ENCODE measurements around the gene RUNX3. TPM values are rescaled to one million over a fixed set of nuclear protein-coding genes. Genes with fewer than 3 reads are reported as not detected.

RUNX3 gene
- total RNA-seq, 1 donor from 2014 or later: 153 TPM

GRCh38 chr1:24913274-24913604 is 16.8 kb downstream of the RUNX3 start:
- Mint-ChIP-seq H3K27ac (no peak overlapping the region), H3K9me3 (no peaks in the 10 kb centered on the region), H3K4me3 (no peak overlapping the region), H3K27me3 (no peaks in the 10 kb centered on the region), H3K36me3 (ENCODE audit: low read depth) (peaks cover 90% of the 10 kb centered on the region), H3K4me1 (peaks cover 28% of the 10 kb centered on the region)
- CTCF ChIA-PET: interaction anchor here (0.9 to 1.8 kb wide), 3 partner anchors 65 to 224 kb away, joined by 3 to 10 read pairs (median 4); no protein-coding TSS in a partner anchor
- intact Hi-C loops (cut with micrococcal nuclease): no loop called here
- POLR2A ChIA-PET: interaction anchor here (1.2 to 1.7 kb wide), 3 partner anchors 11 to 65 kb away, joined by 5 to 8 read pairs (median 5); partner anchors contain the start of gene RUNX3
- no peak for TF ChIP-seq CTCF (IDR thresholded peaks at IDR 0.05)
- DNase-seq (no peak), ATAC-seq (ENCODE audit: low read depth) (no peak)

GRCh38 chr1:24912376-24913273 is 17.5 kb downstream of the RUNX3 start:
- ChIA-PET POLR2A (interaction anchor here (1.2 to 1.7 kb wide), 3 partner anchors 11 to 65 kb away, joined by 5 to 8 read pairs (median 5); partner anchors contain the start of gene RUNX3), CTCF (interaction anchor here (0.9 to 1.8 kb wide), 3 partner anchors 65 to 224 kb away, joined by 3 to 10 read pairs (median 4); no protein-coding TSS in a partner anchor)
- DNase-seq (no peak), ATAC-seq (ENCODE audit: low read depth) (no peak)
- intact Hi-C loops (cut with micrococcal nuclease): no loop called here
- Mint-ChIP-seq H3K4me3 (no peak overlapping the region), H3K27ac (peak overlapping the region; percentile 53), H3K4me1 (peaks cover 25% of the 10 kb centered on the region), H3K27me3 (no peaks in the 10 kb centered on the region), H3K36me3 (ENCODE audit: low read depth) (peaks cover 90% of the 10 kb centered on the region), H3K9me3 (no peaks in the 10 kb centered on the region)
- no peak for TF ChIP-seq CTCF (IDR thresholded peaks at IDR 0.05)

- intact Hi-C loops (cut with micrococcal nuclease): no loop called here
- TF ChIP-seq CTCF (IDR thresholded peaks at IDR 0.05): no peak
- DNase-seq (no peak), ATAC-seq (ENCODE audit: low read depth) (no peak)
- Mint-ChIP-seq H3K4me1 (peaks cover 17% of the 10 kb centered on the region), H3K27me3 (no peaks in the 10 kb centered on the region), H3K9me3 (no peaks in the 10 kb centered on the region), H3K27ac (peak overlapping the region; percentile 18), H3K36me3 (ENCODE audit: low read depth) (peaks cover 89% of the 10 kb centered on the region), H3K4me3 (no peak overlapping the region)
- POLR2A ChIA-PET: interaction anchor here (1.6 to 1.7 kb wide), 2 partner anchors 12 to 64 kb away, joined by 5 to 8 read pairs; no protein-coding TSS in a partner anchor
- CTCF ChIA-PET: no interaction called here
Measured at GRCh38 chr1:24911651-24912155, 18.4 kb downstream of the RUNX3 start.

GRCh38 chr1:24910751-24911650 is 19.1 kb downstream of the RUNX3 start:
- H3K27me3 Mint-ChIP-seq: no peaks in the 10 kb centered on the region
- H3K4me1 Mint-ChIP-seq: peaks cover 10% of the 10 kb centered on the region
- ChIA-PET CTCF (no interaction called here), POLR2A (no interaction called here)
- peak overlapping the region; percentile 18 for H3K27ac Mint-ChIP-seq
- TF ChIP-seq CTCF (IDR thresholded peaks at IDR 0.05): no peak
- DNase-seq: no peak
- peaks cover 89% of the 10 kb centered on the region for H3K36me3 Mint-ChIP-seq (ENCODE audit: low read depth)
- H3K9me3 Mint-ChIP-seq: no peaks in the 10 kb centered on the region
- ATAC-seq (ENCODE audit: low read depth): no peak
- intact Hi-C loops (cut with micrococcal nuclease): no loop called here
- no peak overlapping the region for H3K4me3 Mint-ChIP-seq

Data from activated B cell treated with CpG ODN at 0.5 μM for 24 hours (primary cell).